ENCODE results near the gene HFM1. TPM values are rescaled to one million over a fixed set of nuclear protein-coding genes. Genes with fewer than 3 reads are reported as not detected.
"Not testable (repeated sequence)": the region's sequence is repeated elsewhere in the genome, so short reads cannot be mapped to it uniquely, and the experiment has no call there.

HFM1 gene
- total RNA-seq, 1 donor from 2014 or later: 0.60 TPM

DNA sequence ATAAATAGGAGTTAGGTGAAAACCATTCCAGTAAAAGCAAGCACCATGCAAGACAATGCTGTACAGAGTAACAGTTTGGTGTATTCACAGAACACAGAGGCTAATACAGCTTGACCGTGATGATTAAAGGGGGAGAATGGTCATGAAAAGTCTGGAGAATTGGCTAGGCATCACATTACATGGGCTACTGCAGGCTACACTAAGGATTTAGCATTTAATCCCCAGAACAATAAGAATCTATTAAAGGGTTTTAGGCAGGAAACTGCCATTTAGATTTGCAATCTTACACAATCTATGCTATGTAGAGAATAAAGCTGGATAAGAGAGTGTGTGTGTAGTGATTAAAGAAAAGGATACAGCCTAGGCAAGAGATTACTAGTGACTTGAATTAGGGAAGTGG lies 30.6 kb downstream of the HFM1 start:
- no peak for DNase-seq (ENCODE audit: low spot score)

DNA sequence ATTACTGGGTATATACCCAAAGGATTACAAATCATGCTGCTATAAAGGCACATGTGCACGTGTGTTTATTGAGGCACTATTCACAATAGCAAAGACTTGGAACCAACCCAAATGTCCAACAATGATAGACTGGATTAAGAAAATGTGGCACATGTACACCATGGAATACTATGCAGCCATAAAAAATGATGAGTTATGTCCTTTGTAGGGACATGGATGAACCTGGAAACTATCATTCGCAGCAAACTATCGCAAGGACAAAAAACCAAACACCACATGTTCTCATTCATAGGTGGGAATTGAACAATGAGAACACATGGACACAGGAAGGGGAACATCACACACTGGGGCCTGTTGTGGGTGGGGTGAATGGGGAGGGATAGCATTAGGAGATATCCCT lies 32.4 kb downstream of the HFM1 start:
- DNase-seq (ENCODE audit: low spot score): not testable (repeated sequence)

DNA sequence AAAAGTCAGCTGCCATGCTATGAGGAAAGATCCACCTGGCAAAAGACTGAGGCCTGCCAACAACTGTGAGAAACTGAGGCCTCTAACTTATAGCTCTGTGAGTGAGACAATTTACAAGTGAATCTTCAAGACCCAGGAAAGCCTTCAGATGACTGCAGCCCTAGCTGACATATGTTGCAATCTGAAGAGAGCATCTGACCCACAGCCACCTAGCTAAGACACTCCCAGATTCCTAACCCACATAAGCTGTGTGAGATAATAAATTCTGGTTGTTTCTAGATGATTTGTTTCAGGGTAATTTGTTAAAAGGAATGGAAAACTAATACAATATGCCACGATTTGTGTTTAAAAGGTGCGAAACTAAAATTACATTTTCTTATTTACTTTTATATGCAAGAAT lies 55.1 kb downstream of the HFM1 start:
- no peak for DNase-seq (ENCODE audit: low spot score)

DNA sequence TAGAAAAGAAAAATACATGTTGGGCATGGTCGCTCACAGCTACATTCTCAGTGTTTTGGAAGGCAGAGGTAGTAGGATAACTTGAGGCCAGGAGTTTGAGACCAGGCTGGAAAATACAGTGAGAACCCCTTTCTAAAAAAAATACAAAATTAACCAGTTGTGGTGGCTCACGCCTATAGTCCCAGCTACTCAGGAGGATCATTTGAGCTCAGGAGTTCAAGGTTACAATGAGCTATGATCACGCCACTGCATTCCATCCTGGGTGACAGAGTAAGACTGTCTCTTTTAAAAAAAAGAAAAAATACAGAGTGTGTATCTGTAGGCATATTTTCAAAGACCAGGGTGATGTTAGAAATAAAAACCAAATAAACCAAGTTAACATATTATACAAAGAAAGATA lies 57.8 kb downstream of the HFM1 start:
- DNase-seq (ENCODE audit: low spot score): no peak

DNA sequence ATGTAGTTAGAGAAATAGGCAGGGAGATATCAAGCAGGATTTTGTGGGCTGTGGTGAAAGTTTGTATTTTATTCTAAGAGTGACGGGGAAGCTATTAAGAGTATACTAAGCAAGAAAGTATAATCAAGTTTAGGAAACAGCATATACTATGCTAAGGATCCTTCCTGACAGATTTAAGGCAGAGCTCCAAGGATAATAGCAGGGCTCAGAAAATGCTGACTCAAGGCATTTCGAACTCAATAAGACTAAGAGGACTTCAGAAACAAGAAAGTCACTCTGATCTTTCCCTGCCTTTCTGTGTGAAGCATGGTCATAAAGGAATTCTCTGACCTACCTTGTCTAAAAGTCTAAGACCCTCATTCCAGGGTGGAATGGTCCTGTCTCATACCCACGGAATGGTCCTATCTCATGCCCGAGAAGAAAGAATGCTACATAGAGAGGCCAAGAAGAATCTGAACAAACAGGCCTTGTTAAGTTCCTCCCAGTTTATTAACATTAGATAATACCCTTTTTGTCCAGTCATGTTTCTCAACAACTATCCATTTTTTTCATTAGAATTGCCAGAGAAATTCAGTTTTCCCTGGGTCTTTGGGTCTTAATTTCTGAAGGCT lies 59.1 kb downstream of the HFM1 start:
- DNase-seq (ENCODE audit: low spot score): no peak

DNA sequence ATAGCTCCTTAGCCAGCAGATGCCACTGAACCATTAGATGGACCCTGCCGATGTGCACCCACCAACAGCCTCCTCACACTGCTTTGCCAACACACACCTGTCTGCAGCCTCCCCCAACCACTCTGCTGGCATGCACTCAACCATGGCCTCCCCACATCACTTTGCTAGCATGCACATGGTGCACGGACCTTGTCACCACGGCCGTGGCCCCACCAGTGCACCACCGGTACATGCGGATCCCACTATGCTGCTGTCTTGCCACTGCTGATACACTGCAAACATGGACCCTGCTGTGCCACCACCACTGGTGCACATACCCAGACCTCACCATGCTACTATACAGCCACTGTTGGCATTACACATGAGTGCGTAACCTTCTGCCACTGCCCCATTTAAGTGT lies 66.1 kb downstream of the HFM1 start:
- DNase-seq (ENCODE audit: low spot score): no peak

DNA sequence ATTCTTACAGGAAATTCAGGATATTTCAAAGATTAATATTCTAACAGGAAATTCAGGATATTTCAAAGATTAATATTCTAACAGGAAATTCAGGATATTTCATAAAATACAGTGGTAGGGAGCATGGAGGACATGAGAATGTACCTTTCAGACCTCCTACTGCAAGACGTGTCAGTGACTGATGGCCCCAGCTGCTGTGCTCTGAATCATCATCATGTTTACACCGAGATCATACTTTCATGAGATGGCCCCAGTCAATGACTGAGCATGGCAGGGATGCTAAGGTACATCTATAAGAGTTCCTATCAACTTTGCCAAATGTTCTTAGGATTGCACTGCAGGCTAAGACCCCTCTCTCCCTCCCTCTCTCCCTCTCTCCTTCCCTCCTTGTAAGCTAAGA lies 69.0 kb downstream of the HFM1 start:
- no peak for DNase-seq (ENCODE audit: low spot score)

DNA sequence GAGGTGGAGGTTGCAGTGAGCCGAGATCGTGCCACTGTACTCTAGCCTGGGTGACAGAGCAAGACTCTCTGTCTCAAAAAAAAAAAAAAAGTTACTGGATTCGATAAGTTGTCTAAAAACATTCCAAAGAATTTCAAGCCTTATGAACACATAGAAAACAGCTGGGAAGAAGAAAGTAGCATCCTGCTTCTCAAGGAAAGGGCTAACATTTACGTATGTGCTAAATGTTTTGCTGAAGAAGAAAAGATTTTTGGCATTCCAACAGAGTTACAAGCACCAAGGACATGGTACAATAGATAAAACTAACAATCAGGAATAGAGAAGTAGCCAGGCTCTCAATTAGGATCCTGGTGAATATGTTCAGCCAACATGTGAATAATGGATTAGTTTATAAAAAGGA lies 69.8 kb downstream of the HFM1 start:
- DNase-seq (ENCODE audit: low spot score): no peak

DNA sequence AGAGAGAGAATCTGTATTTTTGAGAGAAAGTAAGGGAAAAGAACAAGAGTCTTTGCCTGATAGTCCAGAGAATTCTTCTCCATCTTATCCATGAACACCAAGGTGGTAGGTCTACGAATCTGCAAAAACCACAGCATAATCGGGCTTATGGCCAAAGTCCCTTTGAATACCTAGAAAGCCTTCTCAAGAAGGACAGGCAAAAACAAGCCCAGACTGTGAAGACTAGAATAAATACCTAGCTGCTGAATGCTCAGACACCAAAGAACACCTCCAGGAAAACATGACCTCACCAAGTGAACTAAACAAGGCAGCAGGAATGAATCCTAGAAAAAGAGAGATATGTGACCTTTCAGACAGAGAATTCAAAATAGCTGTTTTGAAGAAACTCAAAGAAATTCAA lies 79.2 kb downstream of the HFM1 start:
- no peak for DNase-seq (ENCODE audit: low spot score)

DNA sequence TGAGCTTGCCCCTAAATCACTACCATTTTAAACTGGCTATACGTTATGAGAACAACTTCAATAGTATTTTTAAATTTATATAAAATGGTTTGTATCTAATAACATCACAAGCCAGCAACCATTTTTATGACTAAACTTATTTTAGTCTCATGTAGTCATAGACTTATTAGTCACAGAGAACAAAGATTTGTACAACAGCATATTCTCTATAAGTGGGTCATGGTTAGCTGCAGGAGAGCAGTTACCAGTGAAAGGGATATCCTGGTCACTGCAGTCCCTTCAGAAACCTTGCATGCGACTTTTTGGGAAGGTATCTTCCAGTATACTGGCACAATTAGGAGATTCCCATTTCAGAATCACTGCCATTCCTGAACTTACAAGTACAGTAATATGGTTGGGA lies 90.0 kb downstream of the HFM1 start:
- no peak for DNase-seq (ENCODE audit: low spot score)

DNA sequence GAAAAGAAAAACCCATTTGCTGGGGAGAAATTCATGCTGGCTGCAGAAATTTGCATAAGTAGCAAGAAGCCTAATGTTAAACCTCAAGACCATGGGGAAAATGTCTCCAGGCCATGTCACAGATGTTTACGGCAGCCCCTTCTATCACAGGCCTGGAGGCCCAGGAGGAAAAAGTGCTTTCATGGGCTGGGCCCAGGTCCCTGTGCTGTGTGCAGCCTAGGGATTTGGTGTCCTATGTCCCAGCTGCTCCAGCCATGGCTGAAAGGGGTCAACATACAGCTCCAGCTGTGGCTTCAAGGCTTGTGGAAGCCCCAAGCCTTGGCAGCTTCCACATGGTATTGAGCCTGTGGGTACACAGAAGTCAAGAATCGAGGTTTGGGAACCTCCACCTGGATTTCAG lies 93.0 kb downstream of the HFM1 start:
- DNase-seq (ENCODE audit: low spot score): no peak

DNA sequence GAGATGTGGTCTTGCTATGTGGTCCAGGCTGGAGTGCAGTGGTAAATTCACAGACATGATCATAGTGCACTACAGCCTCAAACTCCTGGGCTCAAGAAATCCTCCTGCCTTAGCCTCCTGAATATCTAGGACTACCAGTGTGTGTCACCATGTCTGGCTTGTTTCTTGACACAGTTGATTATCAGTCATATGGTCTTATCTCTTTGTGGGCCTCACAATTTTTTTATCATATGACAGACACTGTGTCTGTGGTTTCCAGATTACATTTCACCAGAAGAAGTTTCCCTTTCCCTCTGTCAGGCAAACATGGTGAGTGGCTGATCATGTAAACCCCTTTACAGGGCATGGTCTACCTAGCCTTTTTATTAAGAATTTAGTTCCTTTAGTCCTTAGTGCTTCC lies 96.1 kb downstream of the HFM1 start:
- no peak for DNase-seq (ENCODE audit: low spot score)

DNA sequence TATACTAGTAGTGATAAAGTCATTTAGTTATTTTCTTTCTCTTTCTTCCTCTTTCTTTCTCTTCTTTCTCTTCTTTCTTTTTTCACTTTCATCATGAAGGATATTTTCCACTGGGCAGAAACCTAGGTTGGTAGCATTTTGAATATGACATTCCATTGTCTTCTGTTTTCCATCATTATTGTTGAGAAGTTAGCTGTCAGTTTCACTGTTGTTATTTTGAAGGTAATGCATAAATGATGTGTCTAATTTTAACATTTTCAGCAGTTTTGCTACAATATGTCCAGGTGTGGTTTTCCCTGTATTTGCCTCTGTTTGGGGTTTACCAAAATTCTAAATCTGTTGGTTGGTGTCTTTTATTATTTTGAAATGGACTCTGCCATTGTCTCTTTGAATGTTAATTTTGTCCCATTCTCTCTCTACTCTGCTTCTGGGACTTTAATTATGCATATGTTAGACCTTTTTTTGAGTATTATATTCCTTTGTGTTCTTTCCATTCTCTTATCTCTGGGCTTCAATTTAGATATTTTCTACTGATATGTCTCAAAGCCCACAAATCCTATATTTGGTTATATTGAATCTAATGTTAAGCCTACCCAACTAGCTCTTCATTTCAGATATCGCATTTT lies 96.7 kb downstream of the HFM1 start:
- no peak for DNase-seq (ENCODE audit: low spot score)

DNA sequence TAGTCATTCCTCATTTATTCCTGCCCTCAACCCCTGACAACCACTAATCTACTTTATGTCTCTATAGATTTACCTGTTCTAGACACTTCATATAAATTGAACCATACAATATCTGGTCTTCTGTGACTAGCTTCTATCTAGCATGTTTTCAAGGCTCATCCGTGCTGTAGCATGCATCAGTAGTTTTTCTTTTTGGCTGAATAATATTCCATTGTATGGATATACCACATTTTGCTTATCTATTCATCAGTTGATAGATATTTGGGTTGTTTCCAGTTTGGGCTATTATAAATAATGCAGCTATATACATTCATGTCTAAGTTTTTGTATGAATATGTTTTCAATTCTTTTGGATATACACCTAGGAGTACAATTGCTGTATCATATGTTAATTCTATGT lies 101.5 kb downstream of the HFM1 start:
- no peak for DNase-seq (ENCODE audit: low spot score)

DNA sequence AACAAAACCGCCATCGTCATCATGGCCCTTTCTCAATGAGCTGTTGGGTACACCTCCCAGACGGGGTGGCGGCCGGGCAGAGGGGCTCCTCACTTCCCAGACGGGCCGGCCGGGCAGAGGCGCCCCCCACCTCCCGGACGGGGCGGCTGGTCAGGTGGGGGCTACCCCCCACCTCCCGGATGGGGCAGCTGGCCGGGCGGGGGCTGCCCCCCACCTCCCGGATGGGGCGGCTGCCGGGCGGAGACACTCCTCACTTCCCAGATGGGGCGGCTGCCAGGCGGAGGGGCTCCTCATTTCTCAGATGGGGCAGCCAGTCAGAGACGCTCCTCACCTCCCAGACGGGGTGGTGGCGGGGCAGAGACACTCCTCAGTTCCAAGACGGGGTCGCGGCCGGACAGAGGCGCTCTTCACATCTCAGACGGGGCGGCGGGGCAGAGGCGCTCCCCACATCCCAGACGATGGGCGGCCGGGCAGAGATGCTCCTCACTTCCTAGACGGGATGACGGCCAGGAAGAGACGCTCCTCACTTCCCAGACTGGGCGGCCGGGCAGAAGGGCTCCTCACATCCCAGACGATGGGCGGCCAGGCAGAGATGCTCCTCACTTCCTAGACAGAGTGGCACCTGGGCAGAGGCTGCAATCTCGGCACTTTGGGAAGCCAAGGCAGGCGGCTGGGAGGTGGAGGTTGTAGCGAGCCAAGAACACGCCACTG lies 115.6 kb downstream of the HFM1 start:
- DNase-seq (ENCODE audit: low spot score): not testable (repeated sequence)

DNA sequence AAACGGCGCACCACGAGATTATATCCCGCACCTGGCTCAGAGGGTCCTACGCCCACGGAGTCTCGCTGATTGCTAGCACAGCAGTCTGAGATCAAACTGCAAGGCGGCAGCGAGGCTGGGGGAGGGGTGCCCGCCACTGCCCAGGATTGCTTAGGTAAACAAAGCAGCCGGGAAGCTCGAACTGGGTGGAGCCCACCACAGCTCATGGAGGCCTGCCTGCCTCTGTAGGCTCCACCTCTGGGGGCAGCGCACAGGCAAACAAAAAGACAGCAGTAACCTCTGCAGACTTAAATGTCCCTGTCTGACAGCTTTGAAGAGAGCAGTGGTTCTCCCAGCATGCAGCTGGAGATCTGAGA lies 117.7 kb downstream of the HFM1 start:
- not testable (repeated sequence) for DNase-seq (ENCODE audit: low spot score)

DNA sequence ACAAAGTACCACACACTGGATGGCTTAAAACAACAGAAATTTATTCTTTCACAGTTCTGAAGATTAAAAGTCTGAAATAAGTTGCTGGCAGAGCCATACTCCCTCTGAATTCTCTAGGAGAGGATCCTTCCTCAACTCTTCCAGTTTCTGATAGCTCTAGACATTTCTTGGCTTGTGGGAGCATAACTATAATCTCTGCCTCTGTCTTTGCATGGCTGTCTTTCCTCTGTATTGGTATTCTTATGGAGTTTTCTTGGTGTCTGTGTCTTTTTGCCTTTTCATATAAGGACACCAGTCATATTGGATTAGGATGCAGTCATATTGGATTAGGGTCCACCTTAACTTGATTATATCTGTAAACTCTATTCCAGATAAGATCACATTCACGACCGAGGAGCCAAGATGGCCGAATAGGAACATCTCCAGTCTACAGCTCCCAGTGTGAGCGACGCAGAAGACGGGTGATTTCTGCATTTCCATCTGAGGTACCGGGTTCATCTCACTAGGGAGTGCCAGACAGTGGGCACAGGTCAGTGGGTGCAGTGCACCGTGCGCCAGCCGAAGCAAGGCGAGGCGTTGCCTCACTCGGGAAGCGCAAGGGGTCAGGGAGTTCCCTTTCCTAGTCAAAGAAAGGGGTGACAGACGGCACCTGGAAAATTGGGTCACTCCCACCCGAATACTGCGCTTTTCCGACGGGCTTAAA lies 118.2 kb downstream of the HFM1 start:
- DNase-seq (ENCODE audit: low spot score): not testable (repeated sequence)

DNA sequence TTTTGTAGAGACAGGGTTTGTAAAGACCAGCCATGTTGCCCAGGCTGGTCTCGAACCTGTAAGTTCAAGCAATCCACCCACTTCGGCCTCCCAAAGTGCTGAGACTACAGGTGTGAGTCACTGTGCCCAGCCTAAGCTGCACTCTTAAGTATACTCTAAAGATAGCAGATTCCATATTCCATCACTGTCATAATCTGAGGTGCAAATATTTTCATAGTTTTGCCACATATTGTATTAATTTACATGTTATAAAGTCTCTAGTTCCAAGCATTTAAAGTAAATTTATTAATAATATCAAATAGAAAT lies 121.3 kb downstream of the HFM1 start:
- no peak for DNase-seq (ENCODE audit: low spot score)

DNA sequence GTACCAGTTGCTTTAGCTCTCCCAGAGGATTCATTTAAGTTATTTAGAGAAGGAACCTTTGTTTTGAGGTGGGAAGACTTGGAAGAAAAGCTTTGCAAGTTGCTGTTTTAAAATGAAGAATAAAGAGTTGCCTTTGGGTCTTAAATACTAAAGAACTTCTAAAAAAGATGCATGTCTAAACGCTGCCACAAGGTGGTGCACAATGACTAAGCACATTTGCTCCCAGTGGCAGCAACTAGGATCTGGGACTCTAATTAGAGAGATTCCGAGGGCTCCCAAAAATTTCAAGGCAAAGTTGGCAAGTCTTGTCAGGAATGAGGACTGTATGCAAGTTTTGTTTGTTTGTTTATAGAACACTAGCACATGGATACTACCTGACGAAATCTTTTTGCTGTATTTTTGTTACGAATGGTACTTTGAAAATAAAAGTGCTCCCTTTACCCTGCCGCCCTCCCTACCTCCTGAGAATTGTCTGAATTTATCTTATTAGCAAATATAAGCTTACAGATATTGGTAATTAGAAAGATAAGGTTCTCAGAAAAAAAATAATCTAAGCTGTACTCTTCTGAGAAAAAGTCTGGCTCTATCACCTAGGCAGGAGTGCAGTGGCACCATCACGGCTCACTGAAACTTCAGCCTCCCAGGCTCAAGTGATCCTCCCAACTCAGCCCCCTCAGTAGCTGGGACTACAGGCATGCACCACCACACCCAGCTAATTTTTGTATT lies 121.8 kb downstream of the HFM1 start:
- DNase-seq (ENCODE audit: low spot score): peak; percentile 56

DNA sequence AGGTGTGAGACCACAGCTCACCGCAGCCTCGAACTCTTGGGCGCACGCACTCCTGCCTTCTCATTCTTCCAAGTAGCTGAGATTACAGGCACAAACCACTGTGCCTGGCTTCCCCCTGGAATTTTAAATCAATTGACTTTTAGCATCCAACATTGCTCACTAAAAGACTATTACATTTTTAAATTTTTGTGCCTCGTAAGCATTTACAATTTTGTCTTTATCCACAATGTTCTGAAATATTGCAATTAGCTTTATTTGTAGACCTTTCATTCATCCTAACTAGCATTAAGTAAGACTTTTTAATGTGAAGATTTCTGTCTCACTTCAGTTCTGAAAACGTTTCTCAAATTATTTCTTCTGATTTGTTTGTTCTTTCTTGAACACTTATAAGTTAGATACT lies 122.9 kb downstream of the HFM1 start:
- DNase-seq (ENCODE audit: low spot score): no peak

DNA sequence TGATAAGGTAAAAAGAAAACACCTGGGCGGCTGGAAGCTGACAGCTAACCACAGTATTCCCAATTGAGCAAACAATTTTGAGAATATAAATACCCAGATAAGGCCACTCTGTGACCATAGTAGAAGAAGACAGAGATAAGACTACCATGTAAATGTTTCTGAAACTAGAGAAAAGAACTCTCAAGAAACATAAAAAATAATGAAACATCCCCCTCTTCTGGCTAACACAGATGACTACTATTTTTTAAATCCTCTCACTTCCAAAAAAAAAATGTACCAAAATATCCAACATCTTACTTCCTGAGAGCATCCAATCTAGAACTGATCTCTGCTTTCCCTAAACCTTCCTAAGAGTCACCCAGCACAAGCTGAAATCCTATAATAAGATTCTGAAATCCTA lies 125.9 kb downstream of the HFM1 start:
- no peak for DNase-seq (ENCODE audit: low spot score)

DNA sequence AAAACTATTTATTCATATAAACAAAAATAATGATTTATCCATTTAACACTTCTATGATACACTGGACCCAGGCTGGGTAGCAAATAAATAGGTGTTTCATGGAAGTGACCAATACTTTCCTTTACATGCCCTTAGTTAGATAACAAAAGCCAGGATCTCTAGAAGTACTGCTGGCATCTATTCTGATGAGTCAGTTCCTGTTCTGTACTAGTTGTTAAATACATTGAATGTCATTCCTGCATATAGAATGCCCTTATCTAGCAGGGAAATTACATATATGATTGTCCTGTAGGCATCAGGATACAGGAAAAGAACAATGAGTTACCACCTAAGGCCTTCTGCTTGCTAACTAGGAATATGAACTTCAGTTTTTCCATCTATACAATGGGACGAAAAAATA lies 130.8 kb downstream of the HFM1 start:
- no peak for DNase-seq (ENCODE audit: low spot score)
